GM23248 (cell line): ENCODE data around the gene CELSR1.

Source experiments
- EZH2 ChIP-seq: fragments of 200-600 bp; sonication (generic); IDR thresholded peaks from 2 replicates; pipeline ENCODE4 v1.6.1; 2018; ENCODE audit warnings: antibody characterized with exemption, mild to moderate bottlenecking; ENCODE audit not compliant: insufficient read depth, poor library complexity, severe bottlenecking
- EZH2phosphoT487 ChIP-seq: fragments of 200-600 bp; sonication (generic); IDR thresholded peaks from 2 replicates; pipeline ENCODE4 v1.6.1; 2018; ENCODE audit warnings: antibody characterized with exemption, moderate library complexity, mild to moderate bottlenecking, low read depth; ENCODE audit not compliant: insufficient read depth

GRCh38 chr22:46517255-46517761, 20.1 kb downstream of the CELSR1 start:
- TF ChIP-seq EZH2phosphoT487 (no peak), EZH2 (no peak)
